ENCODE results near the gene KLHL17.

DNA sequence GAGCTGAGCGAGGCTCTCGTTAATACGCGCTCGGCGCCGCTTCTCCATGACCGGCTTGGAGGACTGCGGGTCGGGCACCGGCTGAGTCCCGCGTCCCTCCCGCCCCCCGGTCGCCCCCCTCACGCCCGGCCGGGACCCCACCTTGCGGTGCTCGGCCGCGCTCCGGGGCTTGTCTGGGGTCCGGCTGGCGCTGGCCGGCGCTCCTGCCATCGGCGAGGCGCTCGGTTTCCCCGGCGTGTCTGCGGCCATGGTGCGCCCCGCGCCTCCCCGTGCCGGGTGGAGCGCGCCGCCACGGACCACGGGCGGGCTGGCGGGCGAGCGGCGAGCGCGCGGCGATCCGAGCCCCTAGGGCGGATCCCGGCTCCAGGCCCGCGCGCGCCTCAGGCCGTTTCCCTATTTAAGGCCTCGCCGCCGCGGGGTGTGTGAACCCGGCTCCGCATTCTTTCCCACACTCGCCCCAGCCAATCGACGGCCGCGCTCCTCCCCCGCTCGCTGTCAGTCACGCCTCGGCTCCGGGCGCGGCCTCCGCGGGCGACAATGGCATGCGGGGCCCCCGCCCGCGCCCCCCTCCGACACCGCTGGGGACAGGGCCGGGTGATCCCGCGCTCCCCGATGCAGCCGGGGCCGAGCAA is 39.5 kb downstream of the KLHL17 start, which contains the start of gene HES4:
- TF ChIP-seq, protein P1, sequence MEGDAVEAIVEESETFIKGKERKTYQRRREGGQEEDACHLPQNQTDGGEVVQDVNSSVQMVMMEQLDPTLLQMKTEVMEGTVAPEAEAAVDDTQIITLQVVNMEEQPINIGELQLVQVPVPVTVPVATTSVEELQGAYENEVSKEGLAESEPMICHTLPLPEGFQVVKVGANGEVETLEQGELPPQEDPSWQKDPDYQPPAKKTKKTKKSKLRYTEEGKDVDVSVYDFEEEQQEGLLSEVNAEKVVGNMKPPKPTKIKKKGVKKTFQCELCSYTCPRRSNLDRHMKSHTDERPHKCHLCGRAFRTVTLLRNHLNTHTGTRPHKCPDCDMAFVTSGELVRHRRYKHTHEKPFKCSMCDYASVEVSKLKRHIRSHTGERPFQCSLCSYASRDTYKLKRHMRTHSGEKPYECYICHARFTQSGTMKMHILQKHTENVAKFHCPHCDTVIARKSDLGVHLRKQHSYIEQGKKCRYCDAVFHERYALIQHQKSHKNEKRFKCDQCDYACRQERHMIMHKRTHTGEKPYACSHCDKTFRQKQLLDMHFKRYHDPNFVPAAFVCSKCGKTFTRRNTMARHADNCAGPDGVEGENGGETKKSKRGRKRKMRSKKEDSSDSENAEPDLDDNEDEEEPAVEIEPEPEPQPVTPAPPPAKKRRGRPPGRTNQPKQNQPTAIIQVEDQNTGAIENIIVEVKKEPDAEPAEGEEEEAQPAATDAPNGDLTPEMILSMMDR (IDR thresholded peaks at IDR 0.05; ENCODE audit: low read depth, low read length), result no peak
- no peak for TF ChIP-seq EZH2phosphoT487 (IDR thresholded peaks at IDR 0.05; ENCODE audit: low read depth)

Measured in OCI-LY3 (cell line).